RKO (cell line): ENCODE data around the gene MMP19.
A peak's percentile ranks its signal among the peaks of the same experiment; 100 is the strongest.

ENCODE experiments used
- DNase-seq: peaks from one replicate; pipeline ENCODE4 v3.0.0-alpha.2; 2016; ENCODE audit warnings: low spot score

The MMP19 gene

DNA sequence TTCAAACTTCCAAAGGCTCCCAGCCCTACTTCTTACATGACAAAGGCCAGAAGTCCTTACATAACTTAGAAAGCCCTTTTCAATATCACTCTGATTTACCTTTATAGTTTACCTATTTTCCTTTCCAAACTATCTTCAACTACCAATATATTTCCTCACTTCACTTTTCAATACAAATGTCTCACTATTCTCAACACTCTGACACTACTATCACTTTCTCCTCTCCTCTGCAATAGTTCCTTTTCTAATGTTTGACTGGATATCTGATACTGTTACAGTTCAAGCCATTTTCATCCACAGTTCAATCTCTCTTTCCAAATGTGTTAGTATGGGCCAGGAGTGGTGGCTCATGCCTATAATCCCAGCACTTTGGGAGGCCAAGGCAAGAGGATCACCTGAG lies 28.5 kb downstream of the MMP19 start:
- no peak for DNase-seq

DNA sequence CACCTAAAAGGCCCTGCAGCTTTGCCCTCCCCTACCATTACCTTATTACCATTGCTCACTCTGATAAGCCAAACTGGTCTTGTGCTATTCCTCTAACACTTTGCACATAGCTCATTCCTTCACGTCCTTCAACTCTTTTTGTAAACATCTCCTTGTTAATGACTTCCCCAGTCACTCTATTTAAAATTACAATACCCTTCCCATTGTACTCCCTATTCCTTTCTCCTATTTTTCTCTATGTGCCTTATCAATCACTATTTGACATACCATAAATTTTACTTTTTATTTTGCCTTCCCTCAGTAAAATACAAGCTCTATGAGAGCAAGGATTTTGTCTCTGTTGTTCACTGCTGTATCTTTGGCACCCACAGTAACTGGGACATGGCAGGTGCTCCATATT lies 30.6 kb downstream of the MMP19 start:
- no peak for DNase-seq

DNA sequence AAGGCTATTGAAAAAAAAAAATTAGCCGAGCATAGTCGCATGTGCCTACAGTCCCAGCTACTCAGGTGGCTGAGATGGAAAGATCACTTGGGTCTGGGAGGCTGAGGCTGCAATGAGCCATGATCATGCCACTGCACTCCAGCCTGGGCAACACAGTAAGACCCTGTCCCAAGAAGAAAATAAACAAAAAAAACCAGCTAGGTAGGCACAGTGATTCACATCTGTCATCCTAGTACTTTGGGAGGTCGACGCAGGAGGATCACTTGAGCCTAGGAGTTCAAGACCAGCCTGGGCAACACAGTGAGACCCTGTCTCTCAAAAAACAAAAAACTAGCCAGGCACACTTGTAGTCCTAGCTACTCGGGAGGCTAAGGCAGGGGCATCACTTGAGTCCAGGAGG lies 33.5 kb downstream of the MMP19 start:
- no peak for DNase-seq

DNA sequence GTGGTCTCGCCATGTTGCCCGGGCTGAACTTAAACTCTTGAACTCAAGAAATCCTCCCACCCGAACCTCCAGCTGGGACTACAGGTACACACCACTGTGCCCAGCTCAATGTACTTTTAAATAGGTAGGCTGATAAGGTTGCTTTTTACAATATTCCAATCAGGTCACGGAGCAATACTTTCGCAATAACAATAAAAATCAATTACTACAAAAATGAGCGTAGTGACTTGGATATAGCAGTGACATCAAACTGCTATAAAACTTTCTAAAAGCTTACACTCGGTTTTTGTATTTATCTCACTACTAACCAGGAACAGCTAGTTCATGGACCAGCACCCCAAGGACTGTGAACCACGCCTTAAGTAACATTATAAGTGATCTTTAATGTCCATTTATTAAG lies 35.8 kb downstream of the MMP19 start:
- DNase-seq: no peak

DNA sequence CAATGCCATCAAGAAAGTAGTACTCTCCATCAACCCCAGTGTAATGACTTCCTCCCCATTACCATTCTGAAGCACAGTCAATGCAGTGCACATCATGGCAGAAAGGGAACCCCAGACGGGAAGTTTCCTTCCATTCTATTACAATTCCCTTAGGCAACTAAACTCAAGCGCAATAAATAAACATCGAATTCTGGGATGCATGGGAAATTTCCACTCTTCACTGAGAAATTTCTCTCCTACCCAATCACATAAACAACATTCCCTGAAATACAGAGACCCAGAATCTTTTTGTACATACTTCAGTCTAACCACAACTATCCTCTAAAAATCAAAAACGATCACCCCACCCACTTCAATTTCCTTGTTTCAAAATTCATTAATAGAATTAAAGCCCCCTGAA lies 45.2 kb downstream of the MMP19 start:
- DNase-seq: no peak

DNA sequence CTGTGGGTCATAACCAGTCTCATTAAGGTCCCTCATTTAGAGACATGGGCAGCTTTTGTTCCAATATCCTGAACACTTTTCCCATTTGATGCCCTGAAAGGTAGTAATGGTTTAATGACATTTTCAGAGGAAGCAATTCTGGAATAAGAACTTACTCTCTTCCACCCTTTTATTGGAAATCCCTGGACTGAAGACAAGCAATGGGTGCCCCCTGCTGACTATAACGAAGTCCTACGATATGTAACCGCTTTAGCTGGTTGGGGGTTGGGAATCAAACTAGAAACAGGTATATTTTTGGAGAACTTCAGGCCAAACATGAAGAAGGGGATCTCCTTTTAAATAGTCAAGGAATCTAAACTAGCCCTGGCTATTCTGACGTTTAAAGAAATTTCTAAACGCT lies 45.7 kb downstream of the MMP19 start:
- DNase-seq: peak; percentile 38

DNA sequence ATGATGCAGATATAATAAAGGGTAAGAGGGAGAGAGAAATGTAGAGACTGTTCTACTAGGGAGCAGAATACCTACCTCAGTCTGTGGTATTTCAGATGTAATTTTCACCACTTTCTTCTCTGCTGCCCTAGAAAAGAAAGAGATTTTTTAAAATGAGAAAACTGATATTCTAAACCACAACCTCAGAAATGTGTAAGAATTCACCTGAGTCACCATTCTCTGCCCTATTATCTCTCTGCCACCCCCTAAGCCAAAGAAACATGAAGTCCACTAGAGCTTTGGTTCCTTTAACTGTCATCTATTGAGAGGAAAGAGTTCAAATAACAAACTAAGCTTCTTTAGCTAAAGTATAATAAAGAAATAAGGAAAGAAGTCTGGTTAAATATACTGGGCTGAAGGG lies 46.8 kb downstream of the MMP19 start:
- DNase-seq: no peak

DNA sequence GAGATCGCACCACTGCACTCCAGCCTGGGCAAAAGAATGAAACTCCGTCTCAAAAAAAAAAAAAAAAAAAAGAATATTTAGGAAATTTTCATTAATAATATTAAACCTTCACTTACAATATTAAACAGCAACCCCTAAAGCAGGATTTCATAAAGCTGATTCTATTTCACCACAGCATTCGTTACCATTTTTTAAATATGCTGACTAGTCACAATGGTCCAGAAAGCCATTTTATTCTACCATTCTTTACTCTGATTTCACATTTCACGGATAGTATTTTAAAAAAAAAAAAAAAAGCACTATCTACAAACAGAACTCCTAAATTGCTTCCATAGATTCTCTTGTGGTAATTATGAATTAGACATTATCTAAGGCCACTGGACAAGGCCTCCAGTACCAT lies 52.8 kb downstream of the MMP19 start:
- DNase-seq: no peak

DNA sequence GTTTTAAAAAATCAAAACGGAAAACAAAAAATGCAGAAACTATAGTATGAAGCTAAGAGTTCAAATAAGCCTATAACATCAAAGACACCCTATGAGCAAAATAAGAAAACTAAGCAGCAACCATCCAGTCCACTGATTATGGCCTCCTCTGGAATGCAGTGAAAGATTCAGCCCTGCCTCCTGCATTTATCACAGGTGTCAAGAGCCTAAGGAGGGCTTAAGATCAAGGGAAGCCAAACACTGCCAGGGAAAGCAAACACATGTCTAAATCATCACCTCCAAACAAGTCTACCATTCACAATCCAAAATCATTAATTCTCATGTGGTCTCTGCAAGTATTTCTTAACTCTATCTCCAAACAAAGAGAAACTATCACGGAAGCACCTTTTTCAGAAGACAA lies 53.6 kb downstream of the MMP19 start:
- no peak for DNase-seq

DNA sequence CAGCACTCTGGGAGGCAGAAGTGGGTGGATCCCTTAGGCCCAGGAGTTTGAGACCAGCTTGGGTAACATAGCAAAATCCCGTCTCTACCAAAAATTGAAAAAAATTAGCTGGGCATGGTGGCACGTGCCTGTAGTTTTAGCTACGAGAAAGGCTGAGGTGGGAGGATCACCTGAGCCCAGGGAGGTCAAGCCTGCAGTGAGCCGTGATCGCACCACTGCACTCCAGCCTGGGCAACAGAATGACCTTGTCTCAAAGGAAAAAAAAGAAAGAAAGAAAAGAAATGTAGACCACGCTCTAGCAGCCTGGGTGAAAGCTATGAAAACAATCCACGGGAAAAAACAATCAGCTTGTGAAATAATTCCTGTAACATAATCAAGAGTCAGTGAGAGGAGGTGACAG lies 54.2 kb downstream of the MMP19 start:
- DNase-seq: no peak
